Measurements from ENCODE around the gene ACSM5.

- TF ChIP-seq ARNTL (CRISPR knock-in tag; IDR thresholded peaks at IDR 0.05; ENCODE audit: borderline replicate concordance, low read depth) (no peak), ESRRG (CRISPR knock-in tag; IDR thresholded peaks at IDR 0.05) (no peak), PATZ1 (CRISPR knock-in tag; IDR thresholded peaks at IDR 0.05; ENCODE audit: borderline replicate concordance) (no peak), TSHZ2 (CRISPR knock-in tag; IDR thresholded peaks at IDR 0.05) (no peak), ZFP3 (CRISPR knock-in tag; IDR thresholded peaks at IDR 0.05) (no peak), RARB (CRISPR knock-in tag; IDR thresholded peaks at IDR 0.05) (no peak), ZFP30 (CRISPR knock-in tag; IDR thresholded peaks at IDR 0.05) (no peak)
Measured at GRCh38 chr16:20388854-20389253, 20.5 kb upstream of the ACSM5 start.

Measured in SK-N-SH treated with all-trans-retinoic acid at 6 μM for 48 hours (cell line).